Vagina (tissue), 2 donors: ENCODE results near the gene ITGAE. TPM values are rescaled to one million over a fixed set of nuclear protein-coding genes. Genes with fewer than 3 reads are reported as not detected.

Experiments
- DNase-seq, 2 donors: peaks; one replicate each; pipeline ENCODE4 v3.0.0-alpha.2; 2017; ENCODE audit errors: extremely low spot score in 2 of 2
- H3K27ac ChIP-seq: fragments of 200-600 bp; sonication (generic); one replicate; pipeline ENCODE4 v1.5.1; 2019
- H3K27me3 ChIP-seq: fragments of 200-600 bp; sonication (generic); one replicate; pipeline ENCODE4 v1.5.1; 2019
- H3K36me3 ChIP-seq, 2 donors: fragments of 200-600 bp; sonication (generic); one replicate each; pipeline ENCODE4 v1.5.1; 2017 to 2019
- H3K4me1 ChIP-seq: fragments of 200-600 bp; sonication (generic); one replicate; pipeline ENCODE4 v1.5.1; 2019
- H3K4me3 ChIP-seq, 2 donors: fragments of 200-600 bp; sonication (generic); 1 replicate in 1 of 2; 2 replicates in 1 of 2; pipeline ENCODE4 v1.5.1; 2016 to 2019
- H3K9me3 ChIP-seq: fragments of 200-600 bp; sonication (generic); one replicate; pipeline ENCODE4 v1.5.1; 2019
- CTCF ChIP-seq, 3 experiments: fragments of 450-650 bp in 2 of 3; fragments of 200-600 bp in 1 of 3; sonication (generic) in 1 of 3; IDR thresholded peaks; one replicate each; pipeline ENCODE4 v1.5.1; 2017 to 2019; ENCODE audit warnings: antibody characterized with exemption in 3 of 3, mild to moderate bottlenecking in 2 of 3, moderate library complexity in 2 of 3
- POLR2A ChIP-seq, 2 donors: fragments of 450-650 bp; IDR thresholded peaks; one replicate each; pipeline ENCODE4 v1.6.1; 2017; ENCODE audit warnings: antibody characterized with exemption in 2 of 2, mild to moderate bottlenecking in 2 of 2, moderate library complexity in 2 of 2
- POLR2AphosphoS5 ChIP-seq, 2 donors: sonication (generic); formaldehyde crosslinking; IDR thresholded peaks; one replicate each; pipeline ENCODE4 v1.9.0; 2017; ENCODE audit warnings: antibody characterized with exemption in 2 of 2, mild to moderate bottlenecking in 2 of 2, low read depth in 1 of 2; ENCODE audit not compliant: insufficient read depth in 1 of 2
- intact Hi-C: fragments of 100-400 bp; cut with DNase I; formaldehyde crosslinking; loops from one replicate; pipeline ENCODE4 v1.15.1; 2023
- total RNA-seq: library from RNA; depleted of rRNA; stranded (reverse); fragments of >200 nt; gene quantifications from one replicate; pipeline ENCODE4 v1.2.3, GENCODE V29; 2016

The ITGAE gene
- total RNA-seq, 1 donor from 2014 or later = 30.9 TPM

GRCh38 chr17:3804503-3804931 lies 3.5 kb upstream of the ITGAE start:
- Histone ChIP-seq H3K4me3 (no peak overlapping the region), H3K36me3 (peaks cover 0 to 18% of the 10 kb centered on the region in 2 donors), H3K27me3 (no peaks in the 10 kb centered on the region), H3K27ac (no peak overlapping the region), H3K9me3 (no peaks in the 10 kb centered on the region), H3K4me1 (no peaks in the 10 kb centered on the region)
- DNase-seq = no peak
- TF ChIP-seq POLR2AphosphoS5 (IDR thresholded peaks at IDR 0.05; ENCODE audit: insufficient read depth in 1 of 2, low read depth in 1 of 2) = no peak
- no peak for TF ChIP-seq CTCF (IDR thresholded peaks at IDR 0.05)
- no peak for TF ChIP-seq POLR2A (IDR thresholded peaks at IDR 0.05)
- intact Hi-C loops = no loop called here

GRCh38 chr17:3803308-3803640 lies 2.3 kb upstream of the ITGAE start:
- peak overlapping the region; percentile 68 for H3K27ac ChIP-seq
- intact Hi-C loops = no loop called here
- peaks cover 0 to 9% of the 10 kb centered on the region in 2 donors for H3K36me3 ChIP-seq
- H3K9me3 ChIP-seq = no peaks in the 10 kb centered on the region
- H3K27me3 ChIP-seq = no peaks in the 10 kb centered on the region
- H3K4me3 ChIP-seq = no peak overlapping the region
- H3K4me1 ChIP-seq = no peaks in the 10 kb centered on the region
- TF ChIP-seq POLR2A (IDR thresholded peaks at IDR 0.05) = no peak
- TF ChIP-seq CTCF (IDR thresholded peaks at IDR 0.05) = no peak
- TF ChIP-seq POLR2AphosphoS5 (IDR thresholded peaks at IDR 0.05; ENCODE audit: insufficient read depth in 1 of 2, low read depth in 1 of 2) = no peak
- DNase-seq = no peak

GRCh38 chr17:3802461-3803307 lies 1.7 kb upstream of the ITGAE start:
- DNase-seq = peak in 1 of 2 donors; percentile 93
- no peaks in the 10 kb centered on the region for H3K9me3 ChIP-seq
- intact Hi-C loops = no loop called here
- no peaks in the 10 kb centered on the region for H3K27me3 ChIP-seq
- TF ChIP-seq POLR2A (IDR thresholded peaks at IDR 0.05) = no peak
- TF ChIP-seq POLR2AphosphoS5 (IDR thresholded peaks at IDR 0.05; ENCODE audit: insufficient read depth in 1 of 2, low read depth in 1 of 2) = peak in 1 of 2 donors; percentile 74
- H3K4me1 ChIP-seq = no peaks in the 10 kb centered on the region
- peaks cover 0 to 5% of the 10 kb centered on the region in 2 donors for H3K36me3 ChIP-seq
- H3K27ac ChIP-seq = peak overlapping the region; percentile 68
- no peak overlapping the region for H3K4me3 ChIP-seq

- H3K27ac ChIP-seq = peak overlapping the region; percentile 67
- no peaks in the 10 kb centered on the region for H3K4me1 ChIP-seq
- H3K4me3 ChIP-seq = no peak overlapping the region
- no peak for DNase-seq
- no peaks in the 10 kb centered on the region for H3K36me3 ChIP-seq
- intact Hi-C loops = no loop called here
- no peaks in the 10 kb centered on the region for H3K27me3 ChIP-seq
- TF ChIP-seq CTCF (IDR thresholded peaks at IDR 0.05) = no peak
- TF ChIP-seq POLR2A (IDR thresholded peaks at IDR 0.05) = no peak
- TF ChIP-seq POLR2AphosphoS5 (IDR thresholded peaks at IDR 0.05; ENCODE audit: insufficient read depth in 1 of 2, low read depth in 1 of 2) = no peak
- no peaks in the 10 kb centered on the region for H3K9me3 ChIP-seq
Observed at GRCh38 chr17:3801792-3802191, 804 bp upstream of the ITGAE start.

- Histone ChIP-seq H3K4me3 (no peak overlapping the region), H3K4me1 (no peaks in the 10 kb centered on the region), H3K27me3 (no peaks in the 10 kb centered on the region), H3K9me3 (no peaks in the 10 kb centered on the region), H3K36me3 (no peaks in the 10 kb centered on the region), H3K27ac (no peak overlapping the region)
- no peak for DNase-seq
- TF ChIP-seq CTCF (IDR thresholded peaks at IDR 0.05) (no peak), POLR2A (IDR thresholded peaks at IDR 0.05) (no peak), POLR2AphosphoS5 (IDR thresholded peaks at IDR 0.05; ENCODE audit: insufficient read depth in 1 of 2, low read depth in 1 of 2) (no peak)
- intact Hi-C loops = no loop called here
Observed at GRCh38 chr17:3801347-3801746, 359 bp upstream of the ITGAE start.
